Measurements from ENCODE around the gene LEPR.

The LEPR gene

DNA sequence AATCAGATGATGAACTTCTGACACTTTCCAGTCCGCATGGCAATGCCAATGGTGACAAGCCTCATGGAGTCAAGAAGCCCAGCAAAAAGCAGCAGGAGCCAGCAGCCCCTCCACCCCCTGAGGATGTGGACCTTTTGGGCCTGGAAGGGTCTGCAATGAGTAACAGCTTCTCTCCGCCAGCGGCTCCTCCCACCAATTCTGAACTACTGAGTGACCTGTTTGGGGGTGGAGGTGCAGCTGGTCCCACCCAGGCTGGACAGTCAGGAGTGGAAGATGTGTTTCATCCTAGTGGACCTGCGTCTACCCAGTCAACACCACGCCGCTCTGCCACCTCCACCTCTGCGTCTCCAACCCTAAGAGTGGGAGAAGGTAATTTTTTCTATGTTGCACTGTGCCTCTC is 28.0 kb upstream of the LEPR start:
- H3K9me3 ChIP-seq (replicated peaks; ENCODE audit: low read length) = no peaks in the 10 kb centered on the region
- no peak overlapping the region for H3K4me3 ChIP-seq (ENCODE audit: low read length)
- H3K9ac ChIP-seq (ENCODE audit: low read depth, low read length) = no peak overlapping the region
- peaks cover 7% of the 10 kb centered on the region for H3K4me1 ChIP-seq (ENCODE audit: control insufficient read depth, insufficient read depth, low read length)
- no peaks in the 10 kb centered on the region for H3K27me3 ChIP-seq (ENCODE audit: control insufficient read depth, insufficient read depth, low read length)
- H3K36me3 ChIP-seq (ENCODE audit: insufficient read depth, low read length) = peaks cover 4% of the 10 kb centered on the region
- no peak overlapping the region for H3K4me2 ChIP-seq (ENCODE audit: low read length)

DNA sequence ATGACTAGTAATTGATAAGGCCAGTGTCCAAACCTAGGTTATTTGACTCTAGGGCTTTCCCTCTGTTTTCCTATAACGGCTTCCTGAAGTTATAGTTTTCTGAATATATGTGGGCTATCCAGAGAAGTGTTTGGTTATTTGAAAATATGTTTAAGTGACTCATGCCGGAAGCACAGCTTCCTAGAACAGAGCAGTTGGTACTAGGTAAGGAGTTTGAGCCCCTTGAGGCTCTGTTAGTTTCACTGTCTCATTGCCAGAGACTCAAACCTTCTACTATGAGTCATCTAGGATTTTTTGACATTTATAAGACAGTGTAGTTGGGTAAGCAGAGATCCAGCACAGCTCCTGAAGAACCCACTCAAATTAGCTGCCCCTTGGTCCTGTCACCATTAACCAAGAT is 27.1 kb upstream of the LEPR start:
- Histone ChIP-seq H3K9ac (ENCODE audit: low read depth, low read length) (no peak overlapping the region), H3K4me1 (ENCODE audit: control insufficient read depth, insufficient read depth, low read length) (peaks cover 7% of the 10 kb centered on the region), H3K27me3 (ENCODE audit: control insufficient read depth, insufficient read depth, low read length) (no peaks in the 10 kb centered on the region), H3K4me3 (ENCODE audit: low read length) (no peak overlapping the region), H3K36me3 (ENCODE audit: insufficient read depth, low read length) (peaks cover 2% of the 10 kb centered on the region), H3K9me3 (replicated peaks; ENCODE audit: low read length) (no peaks in the 10 kb centered on the region), H3K4me2 (ENCODE audit: low read length) (no peak overlapping the region)

DNA sequence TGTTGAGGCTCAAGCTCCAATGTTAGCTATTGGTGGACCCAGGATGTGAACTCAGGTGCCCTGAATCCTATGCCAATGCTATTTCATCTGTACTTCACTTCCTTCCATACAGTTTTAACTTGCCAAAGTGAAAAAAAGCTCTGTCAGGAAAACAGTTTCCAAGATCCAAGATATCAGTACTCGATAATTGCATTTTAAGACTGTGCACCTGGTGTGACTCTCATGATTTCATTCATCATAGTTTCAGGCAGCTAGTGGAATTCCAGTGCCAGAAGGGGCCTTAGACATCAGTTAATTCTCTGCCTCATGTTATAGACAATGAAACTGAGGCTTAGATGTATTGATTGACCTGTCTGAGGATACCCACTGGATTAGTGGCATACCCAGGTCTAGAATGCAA is 26.5 kb upstream of the LEPR start:
- Histone ChIP-seq H3K9me3 (replicated peaks; ENCODE audit: low read length) (no peaks in the 10 kb centered on the region), H3K4me2 (ENCODE audit: low read length) (no peak overlapping the region), H3K4me1 (ENCODE audit: control insufficient read depth, insufficient read depth, low read length) (peaks cover 7% of the 10 kb centered on the region), H3K27me3 (ENCODE audit: control insufficient read depth, insufficient read depth, low read length) (no peaks in the 10 kb centered on the region), H3K9ac (ENCODE audit: low read depth, low read length) (no peak overlapping the region), H3K36me3 (ENCODE audit: insufficient read depth, low read length) (no peaks in the 10 kb centered on the region), H3K4me3 (ENCODE audit: low read length) (no peak overlapping the region)

DNA sequence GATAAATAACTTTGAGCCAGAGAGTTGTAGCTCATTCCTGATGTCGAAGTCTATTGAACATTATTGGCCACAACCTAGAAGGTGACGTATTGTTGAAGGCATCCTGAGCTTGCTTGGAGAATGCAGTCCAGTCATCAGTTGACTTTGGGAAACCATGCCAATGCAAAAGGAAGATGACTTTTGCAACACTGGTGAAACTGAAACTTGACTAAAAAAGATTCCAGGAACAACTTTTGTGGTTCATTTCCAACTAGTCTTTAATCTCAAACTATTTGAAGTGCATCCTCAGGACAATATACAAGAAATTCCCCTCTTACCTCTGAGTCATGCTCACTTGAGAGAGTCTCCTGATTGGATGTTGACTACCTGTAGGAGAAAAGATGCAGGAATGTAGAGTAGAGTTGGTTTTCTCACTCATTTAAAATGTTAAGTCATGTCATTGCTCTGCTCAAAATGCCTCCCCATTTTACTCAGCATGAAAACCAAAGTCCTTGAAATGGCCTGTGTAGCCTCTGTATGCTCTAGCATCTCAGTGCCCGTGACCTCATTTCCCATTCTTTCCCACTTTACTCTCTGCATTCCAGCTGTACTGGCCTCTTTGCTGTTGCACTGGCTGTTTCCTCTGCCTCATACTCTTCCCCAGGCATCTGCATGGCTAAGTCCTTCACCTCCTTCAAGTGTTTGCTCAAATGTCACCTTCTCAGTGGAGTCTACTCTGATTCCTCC is 24.4 kb upstream of the LEPR start:
- Histone ChIP-seq H3K4me1 (ENCODE audit: control insufficient read depth, insufficient read depth, low read length) (peaks cover 7% of the 10 kb centered on the region), H3K9ac (ENCODE audit: low read depth, low read length) (no peak overlapping the region), H3K9me3 (replicated peaks; ENCODE audit: low read length) (no peaks in the 10 kb centered on the region), H3K4me3 (ENCODE audit: low read length) (no peak overlapping the region), H3K36me3 (ENCODE audit: insufficient read depth, low read length) (no peaks in the 10 kb centered on the region), H3K27me3 (ENCODE audit: control insufficient read depth, insufficient read depth, low read length) (no peaks in the 10 kb centered on the region), H3K4me2 (ENCODE audit: low read length) (no peak overlapping the region)

DNA sequence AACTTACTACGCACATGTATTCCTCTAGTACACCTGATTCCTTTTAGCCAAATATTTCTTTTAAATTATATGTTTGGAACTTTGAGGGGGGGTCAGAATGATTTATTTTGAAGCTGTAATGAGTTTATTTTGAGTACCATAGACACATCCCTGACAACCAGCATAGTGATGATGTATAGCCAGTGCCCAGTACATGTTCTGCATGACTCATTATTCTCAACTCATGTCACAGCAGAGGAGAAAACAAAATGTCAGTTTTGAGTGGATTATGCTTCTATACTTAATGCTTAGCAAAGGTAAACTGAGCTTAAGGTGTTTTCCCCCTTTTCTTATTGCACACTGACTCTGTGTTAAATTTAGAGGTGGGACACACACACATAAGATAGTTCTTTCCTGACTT is 22.4 kb upstream of the LEPR start:
- no peaks in the 10 kb centered on the region for H3K36me3 ChIP-seq (ENCODE audit: insufficient read depth, low read length)
- no peaks in the 10 kb centered on the region for H3K27me3 ChIP-seq (ENCODE audit: control insufficient read depth, insufficient read depth, low read length)
- no peaks in the 10 kb centered on the region for H3K9me3 ChIP-seq (replicated peaks; ENCODE audit: low read length)
- peaks cover 7% of the 10 kb centered on the region for H3K4me1 ChIP-seq (ENCODE audit: control insufficient read depth, insufficient read depth, low read length)
- no peak overlapping the region for H3K9ac ChIP-seq (ENCODE audit: low read depth, low read length)
- H3K4me2 ChIP-seq (ENCODE audit: low read length) = no peak overlapping the region
- no peak overlapping the region for H3K4me3 ChIP-seq (ENCODE audit: low read length)

DNA sequence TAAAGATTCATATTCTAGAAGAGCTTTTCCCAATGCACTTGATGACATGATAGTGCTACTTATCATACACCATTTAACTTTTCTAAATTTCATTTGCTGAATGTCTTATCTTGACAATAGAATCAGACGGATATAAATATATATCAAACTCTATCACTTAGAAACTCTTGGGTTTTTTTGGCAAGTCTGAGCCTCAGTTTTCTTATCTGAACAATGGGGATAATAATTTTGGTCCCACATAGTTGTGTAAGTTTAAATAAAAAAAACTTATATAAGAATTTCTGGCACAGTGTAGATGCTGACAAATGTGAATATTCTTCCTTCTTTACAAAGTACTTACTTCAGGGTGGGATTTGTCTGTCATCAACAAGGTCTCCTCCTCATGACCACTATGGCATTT is 21.5 kb upstream of the LEPR start:
- H3K4me3 ChIP-seq (ENCODE audit: low read length) = no peak overlapping the region
- H3K9ac ChIP-seq (ENCODE audit: low read depth, low read length) = no peak overlapping the region
- no peak overlapping the region for H3K4me2 ChIP-seq (ENCODE audit: low read length)
- H3K36me3 ChIP-seq (ENCODE audit: insufficient read depth, low read length) = no peaks in the 10 kb centered on the region
- no peaks in the 10 kb centered on the region for H3K9me3 ChIP-seq (replicated peaks; ENCODE audit: low read length)
- no peaks in the 10 kb centered on the region for H3K27me3 ChIP-seq (ENCODE audit: control insufficient read depth, insufficient read depth, low read length)
- no peaks in the 10 kb centered on the region for H3K4me1 ChIP-seq (ENCODE audit: control insufficient read depth, insufficient read depth, low read length)

DNA sequence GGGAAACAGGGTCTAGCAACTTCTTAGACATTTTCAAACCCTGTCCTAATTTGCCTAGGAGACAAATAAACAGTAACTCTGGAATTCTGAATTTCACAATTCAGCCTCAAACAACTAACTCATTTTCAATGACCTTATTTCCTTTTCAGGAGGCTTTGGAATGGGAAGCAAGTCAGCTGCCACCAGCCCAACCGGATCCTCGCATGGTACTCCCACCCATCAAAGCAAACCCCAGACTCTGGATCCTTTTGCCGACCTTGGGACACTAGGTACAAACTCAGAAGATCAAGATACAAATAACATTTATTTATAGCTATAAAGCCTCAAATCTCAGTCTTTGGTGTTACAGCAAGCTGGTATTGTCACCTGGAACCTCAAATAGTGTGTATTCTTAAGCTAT is 18.9 kb upstream of the LEPR start:
- Histone ChIP-seq H3K9ac (ENCODE audit: low read depth, low read length) (no peak overlapping the region), H3K27me3 (ENCODE audit: control insufficient read depth, insufficient read depth, low read length) (no peaks in the 10 kb centered on the region), H3K36me3 (ENCODE audit: insufficient read depth, low read length) (no peaks in the 10 kb centered on the region), H3K4me2 (ENCODE audit: low read length) (no peak overlapping the region), H3K4me3 (ENCODE audit: low read length) (no peak overlapping the region), H3K4me1 (ENCODE audit: control insufficient read depth, insufficient read depth, low read length) (no peaks in the 10 kb centered on the region), H3K9me3 (replicated peaks; ENCODE audit: low read length) (no peaks in the 10 kb centered on the region)

DNA sequence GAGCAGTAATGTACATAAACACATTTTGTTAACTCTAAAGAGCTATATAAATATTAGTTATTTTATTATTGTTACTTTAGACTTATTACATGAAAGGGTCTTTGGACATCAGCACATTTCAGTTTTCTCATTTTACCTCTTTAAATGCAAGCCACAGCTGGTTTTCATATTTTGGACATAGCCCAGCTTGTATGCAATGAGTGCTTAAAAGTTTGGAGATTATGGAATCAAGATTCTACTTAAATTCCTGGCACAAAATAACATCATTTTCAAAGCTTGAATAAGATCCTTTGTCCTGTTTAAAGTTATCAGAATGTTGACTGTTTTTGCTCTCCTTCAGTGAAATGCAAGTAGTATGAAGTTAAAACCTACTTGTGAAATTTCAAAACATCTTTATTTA is 15.5 kb upstream of the LEPR start:
- Histone ChIP-seq H3K9ac (ENCODE audit: low read depth, low read length) (no peak overlapping the region), H3K4me1 (ENCODE audit: control insufficient read depth, insufficient read depth, low read length) (peaks cover 4% of the 10 kb centered on the region), H3K4me2 (ENCODE audit: low read length) (no peak overlapping the region), H3K27me3 (ENCODE audit: control insufficient read depth, insufficient read depth, low read length) (no peaks in the 10 kb centered on the region), H3K4me3 (ENCODE audit: low read length) (no peak overlapping the region), H3K9me3 (replicated peaks; ENCODE audit: low read length) (no peaks in the 10 kb centered on the region), H3K36me3 (ENCODE audit: insufficient read depth, low read length) (no peaks in the 10 kb centered on the region)

DNA sequence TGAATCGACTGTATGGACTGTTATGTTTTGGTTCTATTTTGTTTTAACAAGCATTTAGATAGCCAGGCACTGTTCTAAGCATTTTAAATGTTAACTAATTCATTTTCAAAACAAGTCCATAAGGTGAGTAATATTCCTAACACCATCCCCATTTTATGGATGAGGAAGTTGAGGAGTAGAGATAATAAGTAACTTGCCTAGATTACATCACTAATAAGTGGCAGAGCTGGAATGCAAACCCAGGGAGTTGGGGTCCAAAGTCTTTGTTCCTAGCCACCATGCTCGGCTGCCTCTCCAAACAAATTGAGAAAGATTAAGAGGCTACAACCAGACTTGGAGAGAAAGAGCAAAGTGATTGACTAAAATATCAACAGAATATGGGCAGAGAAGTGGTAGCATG is 12.6 kb upstream of the LEPR start:
- no peaks in the 10 kb centered on the region for H3K36me3 ChIP-seq (ENCODE audit: insufficient read depth, low read length)
- peaks cover 14% of the 10 kb centered on the region for H3K4me1 ChIP-seq (ENCODE audit: control insufficient read depth, insufficient read depth, low read length)
- no peak overlapping the region for H3K4me2 ChIP-seq (ENCODE audit: low read length)
- no peak overlapping the region for H3K4me3 ChIP-seq (ENCODE audit: low read length)
- no peak overlapping the region for H3K9ac ChIP-seq (ENCODE audit: low read depth, low read length)
- no peaks in the 10 kb centered on the region for H3K27me3 ChIP-seq (ENCODE audit: control insufficient read depth, insufficient read depth, low read length)
- H3K9me3 ChIP-seq (replicated peaks; ENCODE audit: low read length) = no peaks in the 10 kb centered on the region

DNA sequence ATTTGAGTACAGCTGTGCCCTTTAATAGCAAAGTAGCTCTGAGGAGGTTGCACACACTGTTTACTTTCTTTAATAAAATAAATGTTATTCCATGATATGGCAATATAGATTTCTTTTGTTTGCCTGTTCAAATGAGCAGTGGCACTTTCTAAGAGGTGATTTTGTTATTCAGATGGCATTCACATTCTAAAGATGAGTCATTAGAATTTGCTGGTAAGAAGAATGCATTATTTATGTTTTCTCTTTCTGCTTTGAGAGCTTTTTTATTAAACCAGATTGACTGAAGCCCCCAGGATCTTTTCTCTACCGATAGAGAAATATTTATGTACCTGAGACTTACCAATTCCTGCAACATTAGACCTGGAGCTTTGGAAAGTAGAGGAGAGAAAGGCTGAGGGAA is 11.2 kb upstream of the LEPR start:
- no peak overlapping the region for H3K9ac ChIP-seq (ENCODE audit: low read depth, low read length)
- no peak overlapping the region for H3K4me3 ChIP-seq (ENCODE audit: low read length)
- no peaks in the 10 kb centered on the region for H3K27me3 ChIP-seq (ENCODE audit: control insufficient read depth, insufficient read depth, low read length)
- H3K9me3 ChIP-seq (replicated peaks; ENCODE audit: low read length) = no peaks in the 10 kb centered on the region
- H3K36me3 ChIP-seq (ENCODE audit: insufficient read depth, low read length) = no peaks in the 10 kb centered on the region
- H3K4me2 ChIP-seq (ENCODE audit: low read length) = no peak overlapping the region
- peaks cover 14% of the 10 kb centered on the region for H3K4me1 ChIP-seq (ENCODE audit: control insufficient read depth, insufficient read depth, low read length)

DNA sequence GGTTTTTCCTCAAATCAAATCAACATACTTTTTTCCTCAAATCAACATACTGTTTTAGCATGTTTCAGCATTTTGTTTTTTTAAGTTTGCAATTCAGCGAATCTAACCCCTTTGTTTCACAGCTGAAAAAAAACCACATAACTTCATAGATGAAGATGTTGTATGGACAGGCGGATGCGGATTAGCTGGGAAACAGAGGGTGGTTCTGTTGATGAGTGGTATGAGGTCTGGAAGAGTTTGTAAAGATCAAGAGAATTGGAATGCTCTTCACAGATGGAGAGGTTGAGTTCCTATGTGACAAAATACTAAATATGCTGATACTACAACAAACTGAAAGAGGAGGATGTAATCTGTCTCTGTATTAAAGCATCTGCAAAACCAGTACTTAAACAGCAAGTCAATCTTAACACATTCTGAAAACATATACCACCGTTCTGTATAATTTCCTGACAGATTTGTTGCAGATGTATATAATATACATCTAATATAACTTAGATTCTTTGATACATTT is 10.6 kb upstream of the LEPR start:
- H3K27me3 ChIP-seq (ENCODE audit: control insufficient read depth, insufficient read depth, low read length) = no peaks in the 10 kb centered on the region
- no peak overlapping the region for H3K9ac ChIP-seq (ENCODE audit: low read depth, low read length)
- H3K4me3 ChIP-seq (ENCODE audit: low read length) = no peak overlapping the region
- H3K4me2 ChIP-seq (ENCODE audit: low read length) = no peak overlapping the region
- no peaks in the 10 kb centered on the region for H3K36me3 ChIP-seq (ENCODE audit: insufficient read depth, low read length)
- no peaks in the 10 kb centered on the region for H3K9me3 ChIP-seq (replicated peaks; ENCODE audit: low read length)
- H3K4me1 ChIP-seq (ENCODE audit: control insufficient read depth, insufficient read depth, low read length) = peaks cover 14% of the 10 kb centered on the region

DNA sequence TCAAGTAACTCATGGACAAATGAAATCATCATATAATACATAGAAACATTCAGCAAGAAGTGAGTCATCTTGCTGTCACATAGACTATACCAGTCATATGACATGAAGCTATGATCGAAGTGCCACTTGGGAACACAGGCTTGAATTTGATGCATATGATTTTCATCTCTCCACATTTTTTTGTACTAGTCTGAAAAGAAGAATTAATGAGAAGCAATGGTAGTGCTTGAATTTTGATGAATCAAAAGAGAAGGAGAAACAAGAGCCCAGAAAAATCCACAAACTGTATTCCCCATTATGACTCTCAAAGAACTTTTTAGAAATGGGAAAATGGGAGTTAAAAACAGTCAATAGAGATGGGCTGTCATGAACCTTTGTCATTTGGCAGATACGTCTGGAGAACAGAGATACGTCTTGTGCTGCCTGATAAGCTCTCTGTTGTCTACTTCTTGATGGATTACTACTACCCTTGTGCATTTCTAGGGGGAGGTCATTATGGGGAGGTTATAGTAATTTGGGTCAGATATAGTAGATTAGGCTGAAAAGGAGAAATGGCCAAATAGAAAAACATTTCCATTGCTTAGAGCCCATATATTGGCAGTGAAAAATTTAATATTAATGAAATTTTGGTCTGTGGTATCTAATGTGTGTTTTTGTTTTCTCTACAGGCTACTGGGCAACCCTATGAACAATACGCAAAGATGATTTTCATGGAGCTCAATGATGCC is 8.0 kb upstream of the LEPR start:
- Histone ChIP-seq H3K4me3 (ENCODE audit: low read length) (no peak overlapping the region), H3K27me3 (ENCODE audit: control insufficient read depth, insufficient read depth, low read length) (no peaks in the 10 kb centered on the region), H3K9me3 (replicated peaks; ENCODE audit: low read length) (no peaks in the 10 kb centered on the region), H3K36me3 (ENCODE audit: insufficient read depth, low read length) (no peaks in the 10 kb centered on the region), H3K9ac (ENCODE audit: low read depth, low read length) (no peak overlapping the region), H3K4me1 (ENCODE audit: control insufficient read depth, insufficient read depth, low read length) (peaks cover 14% of the 10 kb centered on the region), H3K4me2 (ENCODE audit: low read length) (no peak overlapping the region)
